Heart left ventricle (tissue), 13 donors: ENCODE data around the gene FRMPD4.

Experiments used
- CTCF ChIP-seq, 12 donors: fragments of 200-600 bp; sonication (generic) in 4 of 12; IDR thresholded peaks; one replicate each; pipeline versions ENCODE4 v1.5.0 to v1.8.0; 2018 to 2022; ENCODE audit warnings: antibody characterized with exemption in 12 of 12, mild to moderate bottlenecking in 5 of 12
- POLR2A ChIP-seq, 2 donors: fragments of 450-650 bp; IDR thresholded peaks; one replicate each; pipeline ENCODE4 v1.6.1; 2017; ENCODE audit warnings: antibody characterized with exemption in 2 of 2, mild to moderate bottlenecking in 2 of 2, moderate library complexity in 2 of 2
- donor health status: ischemic (EF 13 %, LVEDD 7.1; RV severe dilation, severe dysfunction).
- donor health status: DM: no; HTN: yes; CAD: no.
- donor health status: DM: no; HTN: no; CAD: no.
- donor health status: ischemic (EF 25% LVEDD 6.9; RV normal size, moderate dysfunction).
- donor health status: ischemic (EF 25% LVEDD 5.7; RV mildly dilated, moderate dysfunction).
- donor health status: ischemic (EF 35%, LVEDD 5.7; RV mildly dilated, moderate dysfunction).
- donor health status: nonischemic (EF 11% LVEDD 7.7; RV severe dilation, severe dysfunction).
- donor health status: DM: yes; HTN: yes; CAD: no.
- donor health status: PGD.
- donor health status: ischemic (EF 29% LVEDD 5.4; RV normal size, mild dysfunction).
- donor health status: nonischemic (EF 23%, LVEDD 6.1; RV moderate dilation, normal function).

- TF ChIP-seq CTCF (IDR thresholded peaks at IDR 0.05) (no peak), POLR2A (IDR thresholded peaks at IDR 0.05) (no peak)
Observed at GRCh38 chrX:12711435-12712040, 573.3 kb downstream of the FRMPD4 start.
